Measurements from ENCODE around the gene SLC25A43. TPM values are rescaled to one million over a fixed set of nuclear protein-coding genes. Genes with fewer than 3 reads are reported as not detected.

Gene SLC25A43
- total RNA-seq, 5 donors from 2014 or later (not counting 1 experiment from before 2014, with no cell fraction given), result 1.7 to 6.4 (median 5.3) TPM

DNA sequence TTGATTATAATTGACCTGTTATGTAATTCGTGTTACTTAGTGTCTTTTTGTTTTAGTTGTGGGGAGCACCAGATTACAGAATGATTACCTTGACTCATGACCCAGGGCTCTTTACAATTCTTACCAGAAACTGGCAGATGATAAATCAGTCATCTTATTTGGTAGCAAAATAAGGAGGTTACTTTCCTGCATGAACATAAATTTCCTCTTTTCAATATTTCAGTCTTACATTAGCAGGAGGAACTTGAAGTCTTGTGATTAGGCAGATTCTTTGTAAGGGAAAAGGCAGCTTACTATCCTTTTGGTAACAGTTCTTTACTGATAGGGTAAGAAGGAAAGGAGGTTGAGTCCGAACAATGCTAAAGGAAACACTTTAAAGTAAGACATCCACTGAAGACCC, 43.1 kb downstream of the SLC25A43 start:
- ChIA-PET POLR2A (no interaction called here), CTCF (no interaction called here)
- Mint-ChIP-seq H3K9me3 (no peaks in the 10 kb centered on the region), H3K36me3 (no peaks in the 10 kb centered on the region), H3K4me1 (no peaks in the 10 kb centered on the region), H3K4me3 (no peak overlapping the region), H3K27me3 (peaks cover 0 to 6% of the 10 kb centered on the region in 2 donors), H3K27ac (no peak overlapping the region)
- Histone ChIP-seq H3K27me3 (replicated peaks in 1 of 2; ENCODE audit: control insufficient read depth in 2 of 2, extremely low read depth in 1 of 2, insufficient read depth in 2 of 2, low read length in 1 of 2) (no peaks in the 10 kb centered on the region), H3K27ac (ENCODE audit: low read length) (no peak overlapping the region), H3K4me1 (ENCODE audit: control insufficient read depth in 1 of 2, extremely low read depth in 1 of 2, insufficient read depth in 2 of 2, low read length in 2 of 2) (no peaks in the 10 kb centered on the region), H3K4me3 (ENCODE audit: control insufficient read depth in 1 of 2, extremely low read depth in 1 of 2, low read length in 1 of 2) (no peak overlapping the region), H3K36me3 (ENCODE audit: control insufficient read depth in 2 of 2, extremely low read depth in 1 of 2, insufficient read depth in 1 of 2, low read length in 1 of 2) (no peaks in the 10 kb centered on the region), H3K9me3 (no peaks in the 10 kb centered on the region)
- DNase-seq (no peak), ATAC-seq (replicated peaks in 1 of 4) (no peak)
- no CpG with 5 or more reads among the region's 2 CpGs for WGBS (ENCODE audit: insufficient coverage)

GRCh38 chrX:119453202-119453601, 54.1 kb downstream of the SLC25A43 start:
- Mint-ChIP-seq H3K9me3 (no peaks in the 10 kb centered on the region), H3K4me1 (no peaks in the 10 kb centered on the region), H3K36me3 (peaks cover 16% of the 10 kb centered on the region), H3K27me3 (peaks cover 0 to 6% of the 10 kb centered on the region in 2 donors), H3K27ac (no peak overlapping the region), H3K4me3 (no peak overlapping the region)
- H3K4me3 ChIP-seq (ENCODE audit: control insufficient read depth in 1 of 2, extremely low read depth in 1 of 2, low read length in 1 of 2), result no peak overlapping the region
- H3K4me1 ChIP-seq (ENCODE audit: control insufficient read depth in 1 of 2, extremely low read depth in 1 of 2, insufficient read depth in 2 of 2, low read length in 2 of 2), result no peaks in the 10 kb centered on the region
- no peak for DNase-seq
- no peak for ATAC-seq (replicated peaks in 1 of 4)
- 67% methylated on average over 1 of the region's 4 CpGs for WGBS (ENCODE audit: insufficient coverage)
- H3K36me3 ChIP-seq (ENCODE audit: control insufficient read depth in 2 of 2, extremely low read depth in 1 of 2, insufficient read depth in 1 of 2, low read length in 1 of 2), result no peaks in the 10 kb centered on the region
- POLR2A ChIA-PET, result no interaction called here
- no peak overlapping the region for H3K27ac ChIP-seq (ENCODE audit: low read length)
- no peaks in the 10 kb centered on the region for H3K27me3 ChIP-seq (replicated peaks in 1 of 2; ENCODE audit: control insufficient read depth in 2 of 2, extremely low read depth in 1 of 2, insufficient read depth in 2 of 2, low read length in 1 of 2)
- H3K9me3 ChIP-seq, result no peaks in the 10 kb centered on the region
- CTCF ChIA-PET, result no interaction called here

- H3K9me3 ChIP-seq, result no peaks in the 10 kb centered on the region
- ChIA-PET POLR2A (no interaction called here), CTCF (no interaction called here)
- no peaks in the 10 kb centered on the region for H3K27me3 ChIP-seq (replicated peaks in 1 of 2; ENCODE audit: control insufficient read depth in 2 of 2, extremely low read depth in 1 of 2, insufficient read depth in 2 of 2, low read length in 1 of 2)
- H3K4me1 ChIP-seq (ENCODE audit: control insufficient read depth in 1 of 2, extremely low read depth in 1 of 2, insufficient read depth in 2 of 2, low read length in 2 of 2), result no peaks in the 10 kb centered on the region
- H3K9me3 Mint-ChIP-seq, result no peaks in the 10 kb centered on the region
- no peak overlapping the region for H3K27ac Mint-ChIP-seq
- ATAC-seq (replicated peaks in 1 of 4) (no peak), DNase-seq (no peak)
- peaks cover 0 to 6% of the 10 kb centered on the region in 2 donors for H3K27me3 Mint-ChIP-seq
- H3K36me3 Mint-ChIP-seq, result peaks cover 16% of the 10 kb centered on the region
- no CpG with 5 or more reads among the region's 1 CpG for WGBS (ENCODE audit: insufficient coverage)
- no peaks in the 10 kb centered on the region for H3K4me1 Mint-ChIP-seq
- H3K27ac ChIP-seq (ENCODE audit: low read length), result no peak overlapping the region
- no peak overlapping the region for H3K4me3 ChIP-seq (ENCODE audit: control insufficient read depth in 1 of 2, extremely low read depth in 1 of 2, low read length in 1 of 2)
- H3K36me3 ChIP-seq (ENCODE audit: control insufficient read depth in 2 of 2, extremely low read depth in 1 of 2, insufficient read depth in 1 of 2, low read length in 1 of 2), result no peaks in the 10 kb centered on the region
- no peak overlapping the region for H3K4me3 Mint-ChIP-seq
Measured at GRCh38 chrX:119455264-119455663, 56.1 kb downstream of the SLC25A43 start.

GRCh38 chrX:119459181-119459580, 60.0 kb downstream of the SLC25A43 start:
- H3K36me3 Mint-ChIP-seq, result peaks cover 7% of the 10 kb centered on the region
- ChIA-PET POLR2A (interaction anchor here in 1 of 2 donors (0.6 kb wide), 1 partner anchor 126 kb away, joined by 3 read pairs; no protein-coding TSS in a partner anchor), CTCF (no interaction called here)
- Histone ChIP-seq H3K9me3 (no peaks in the 10 kb centered on the region), H3K4me3 (ENCODE audit: control insufficient read depth in 1 of 2, extremely low read depth in 1 of 2, low read length in 1 of 2) (no peak overlapping the region), H3K36me3 (ENCODE audit: control insufficient read depth in 2 of 2, extremely low read depth in 1 of 2, insufficient read depth in 1 of 2, low read length in 1 of 2) (no peaks in the 10 kb centered on the region), H3K4me1 (ENCODE audit: control insufficient read depth in 1 of 2, extremely low read depth in 1 of 2, insufficient read depth in 2 of 2, low read length in 2 of 2) (no peaks in the 10 kb centered on the region), H3K27ac (ENCODE audit: low read length) (no peak overlapping the region), H3K27me3 (replicated peaks in 1 of 2; ENCODE audit: control insufficient read depth in 2 of 2, extremely low read depth in 1 of 2, insufficient read depth in 2 of 2, low read length in 1 of 2) (no peaks in the 10 kb centered on the region)
- no CpG with 5 or more reads among the region's 4 CpGs for WGBS (ENCODE audit: insufficient coverage)
- H3K9me3 Mint-ChIP-seq, result no peaks in the 10 kb centered on the region
- peaks cover 0 to 6% of the 10 kb centered on the region in 2 donors for H3K27me3 Mint-ChIP-seq
- no peak overlapping the region for H3K27ac Mint-ChIP-seq
- no peaks in the 10 kb centered on the region for H3K4me1 Mint-ChIP-seq
- ATAC-seq (replicated peaks in 1 of 4) (no peak), DNase-seq (no peak)
- H3K4me3 Mint-ChIP-seq, result no peak overlapping the region

DNA sequence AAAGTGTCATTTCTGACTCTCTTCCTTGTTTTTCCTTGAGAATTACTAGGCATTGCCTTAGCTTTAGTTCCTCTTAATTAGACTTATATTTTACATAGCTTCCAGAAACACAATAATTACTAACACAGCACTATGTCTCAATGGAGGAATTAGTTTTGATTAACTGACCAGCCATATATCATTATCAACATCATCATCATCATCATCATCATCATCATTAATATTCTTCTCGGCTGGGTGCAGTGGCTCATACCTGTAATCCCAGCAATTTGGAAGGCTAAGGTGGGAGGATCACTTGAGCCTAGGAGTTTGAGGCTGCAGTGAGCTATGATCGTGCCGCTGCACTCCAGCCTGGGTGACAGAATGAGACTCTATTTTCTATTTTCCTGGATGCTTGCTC, 66.4 kb downstream of the SLC25A43 start:
- WGBS (ENCODE audit: insufficient coverage), result no CpG with 5 or more reads among the region's 3 CpGs
- CTCF ChIA-PET, result no interaction called here
- no peak for ATAC-seq (replicated peaks in 1 of 4)

DNA sequence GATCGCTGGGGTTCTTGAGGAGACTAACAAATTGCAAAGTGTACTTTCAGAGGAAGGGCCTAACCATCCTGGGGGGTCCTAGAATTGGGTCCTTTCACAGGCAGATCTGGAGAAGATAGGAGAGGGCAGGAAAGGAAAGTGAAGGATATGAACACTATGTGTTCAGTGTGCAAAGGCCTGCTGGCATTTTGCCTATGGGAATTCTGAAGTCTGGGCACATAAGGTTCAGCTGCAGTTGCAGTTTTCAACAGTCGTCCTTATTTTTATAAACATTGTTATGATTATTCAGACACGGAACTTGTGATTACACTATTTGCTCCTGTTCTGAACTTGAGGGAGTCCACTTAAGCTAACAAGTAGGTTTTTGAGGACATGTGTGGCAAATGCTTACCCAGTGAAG, 67.8 kb downstream of the SLC25A43 start:
- H3K27ac ChIP-seq (ENCODE audit: low read length), result no peak overlapping the region
- DNase-seq, result no peak
- peaks cover 0 to 20% of the 10 kb centered on the region in 2 donors for H3K36me3 ChIP-seq (ENCODE audit: control insufficient read depth in 2 of 2, extremely low read depth in 1 of 2, insufficient read depth in 1 of 2, low read length in 1 of 2)
- no peaks in the 10 kb centered on the region for H3K27me3 ChIP-seq (replicated peaks in 1 of 2; ENCODE audit: control insufficient read depth in 2 of 2, extremely low read depth in 1 of 2, insufficient read depth in 2 of 2, low read length in 1 of 2)
- POLR2A ChIA-PET, result no interaction called here
- ATAC-seq (replicated peaks in 1 of 4), result no peak
- Mint-ChIP-seq H3K27me3 (peaks cover 0 to 5% of the 10 kb centered on the region in 2 donors), H3K36me3 (no peaks in the 10 kb centered on the region), H3K9me3 (no peaks in the 10 kb centered on the region), H3K4me1 (peaks cover 9 to 16% (median 15%) of the 10 kb centered on the region in 3 donors), H3K4me3 (peak overlapping the region in 1 of 3 donors; percentile 55), H3K27ac (no peak overlapping the region)
- WGBS (ENCODE audit: insufficient coverage), result 100% methylated on average over 1 of the region's 3 CpGs
- H3K4me3 ChIP-seq (ENCODE audit: control insufficient read depth in 1 of 2, extremely low read depth in 1 of 2, low read length in 1 of 2), result no peak overlapping the region
- H3K9me3 ChIP-seq, result no peaks in the 10 kb centered on the region
- H3K4me1 ChIP-seq (ENCODE audit: control insufficient read depth in 1 of 2, extremely low read depth in 1 of 2, insufficient read depth in 2 of 2, low read length in 2 of 2), result peaks cover 0 to 16% of the 10 kb centered on the region in 2 experiments
- CTCF ChIA-PET, result interaction anchor here (0.8 to 1.2 kb wide), 3 partner anchors 11 to 421 kb away, joined by 3 read pairs; no protein-coding TSS in a partner anchor

More for the DNA sequence above, 66.4 kb downstream of the SLC25A43 start:
- peaks cover 0 to 5% of the 10 kb centered on the region in 2 donors for H3K27me3 Mint-ChIP-seq
- POLR2A ChIA-PET, result no interaction called here
- H3K4me3 Mint-ChIP-seq, result no peak overlapping the region
- no peaks in the 10 kb centered on the region for H3K27me3 ChIP-seq (replicated peaks in 1 of 2; ENCODE audit: control insufficient read depth in 2 of 2, extremely low read depth in 1 of 2, insufficient read depth in 2 of 2, low read length in 1 of 2)
- no peaks in the 10 kb centered on the region for H3K9me3 Mint-ChIP-seq
- no peak overlapping the region for H3K27ac Mint-ChIP-seq
- no peaks in the 10 kb centered on the region for H3K36me3 Mint-ChIP-seq
- H3K27ac ChIP-seq (ENCODE audit: low read length), result no peak overlapping the region
- H3K9me3 ChIP-seq, result no peaks in the 10 kb centered on the region
- peaks cover 0 to 16% of the 10 kb centered on the region in 2 experiments for H3K4me1 ChIP-seq (ENCODE audit: control insufficient read depth in 1 of 2, extremely low read depth in 1 of 2, insufficient read depth in 2 of 2, low read length in 2 of 2)
- peaks cover 9 to 15% (median 15%) of the 10 kb centered on the region in 3 donors for H3K4me1 Mint-ChIP-seq
- H3K4me3 ChIP-seq (ENCODE audit: control insufficient read depth in 1 of 2, extremely low read depth in 1 of 2, low read length in 1 of 2), result no peak overlapping the region
- DNase-seq, result no peak
- H3K36me3 ChIP-seq (ENCODE audit: control insufficient read depth in 2 of 2, extremely low read depth in 1 of 2, insufficient read depth in 1 of 2, low read length in 1 of 2), result peaks cover 0 to 11% of the 10 kb centered on the region in 2 donors

GRCh38 chrX:119467433-119467832, 68.3 kb downstream of the SLC25A43 start:
- peak overlapping the region in 2 of 3 donors; percentile 82 to 93 for H3K4me3 Mint-ChIP-seq

More at GRCh38 chrX:119467433-119467832, 68.3 kb downstream of the SLC25A43 start:
- H3K9me3 Mint-ChIP-seq, result no peaks in the 10 kb centered on the region
- WGBS (ENCODE audit: insufficient coverage), result no CpG with 5 or more reads among the region's 6 CpGs
- peaks cover 0 to 5% of the 10 kb centered on the region in 2 donors for H3K27me3 Mint-ChIP-seq
- no peaks in the 10 kb centered on the region for H3K36me3 Mint-ChIP-seq
- Histone ChIP-seq H3K27me3 (replicated peaks in 1 of 2; ENCODE audit: control insufficient read depth in 2 of 2, extremely low read depth in 1 of 2, insufficient read depth in 2 of 2, low read length in 1 of 2) (no peaks in the 10 kb centered on the region), H3K4me3 (ENCODE audit: control insufficient read depth in 1 of 2, extremely low read depth in 1 of 2, low read length in 1 of 2) (peak overlapping the region in 1 of 2 donors; percentile 41), H3K27ac (ENCODE audit: low read length) (peak overlapping the region; percentile 41), H3K36me3 (ENCODE audit: control insufficient read depth in 2 of 2, extremely low read depth in 1 of 2, insufficient read depth in 1 of 2, low read length in 1 of 2) (peaks cover 0 to 20% of the 10 kb centered on the region in 2 donors), H3K4me1 (ENCODE audit: control insufficient read depth in 1 of 2, extremely low read depth in 1 of 2, insufficient read depth in 2 of 2, low read length in 2 of 2) (peaks cover 0 to 16% of the 10 kb centered on the region in 2 experiments), H3K9me3 (no peaks in the 10 kb centered on the region)
- ATAC-seq (replicated peaks in 1 of 4) (no peak), DNase-seq (no peak)
- peaks cover 9 to 16% (median 15%) of the 10 kb centered on the region in 3 donors for H3K4me1 Mint-ChIP-seq
- ChIA-PET POLR2A (no interaction called here), CTCF (interaction anchor here in 1 of 2 donors (0.8 kb wide), 1 partner anchor 11 kb away, joined by 3 read pairs; no protein-coding TSS in a partner anchor)
- no peak overlapping the region for H3K27ac Mint-ChIP-seq

Measured in T-cell (primary cell).